Measurements from ENCODE around the gene TBC1D22B. TPM values are rescaled to one million over a fixed set of nuclear protein-coding genes. Genes with fewer than 3 reads are reported as not detected.

The TBC1D22B gene
- polyA plus RNA-seq, 1 donor, result 15.2 TPM

DNA sequence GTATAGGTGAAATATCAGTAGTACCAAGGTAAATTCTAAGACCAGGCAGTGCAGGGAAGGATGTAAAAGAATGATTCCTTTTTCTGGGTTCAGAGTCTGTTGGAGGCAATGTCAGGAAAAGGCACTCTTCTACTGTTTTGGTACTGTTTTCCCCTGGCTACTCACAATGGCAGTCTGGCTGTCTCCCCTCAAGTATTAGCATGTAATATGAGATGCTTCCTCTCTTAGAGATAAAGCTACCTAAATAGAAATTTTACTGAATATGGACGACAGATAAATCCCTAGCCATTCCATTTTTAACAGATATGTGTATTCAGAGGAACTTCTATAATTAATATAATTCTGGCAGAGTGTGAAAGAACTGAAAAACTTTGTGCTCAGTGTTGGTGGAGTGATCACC lies 99.7 kb downstream of the TBC1D22B start:
- no peak for DNase-seq

DNA sequence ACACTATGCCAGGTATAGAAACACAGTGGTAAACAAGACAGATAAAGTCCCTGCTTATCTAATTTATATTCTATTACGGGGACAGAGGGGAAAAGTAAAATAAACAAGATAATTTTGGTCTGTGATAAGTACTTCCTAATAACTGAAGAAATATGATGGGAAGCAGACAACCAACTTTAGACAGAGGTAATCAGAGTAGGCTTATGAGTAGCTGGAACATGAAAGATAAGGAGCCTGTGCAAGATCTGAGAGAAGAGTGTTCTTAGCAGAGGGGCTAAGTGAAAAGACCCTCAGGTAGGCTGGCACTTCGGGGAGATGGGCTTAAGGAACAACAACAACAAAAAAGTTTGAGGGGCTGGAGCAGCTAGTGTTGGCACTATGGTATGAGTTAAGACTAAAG lies 100.3 kb downstream of the TBC1D22B start:
- DNase-seq, result no peak

DNA sequence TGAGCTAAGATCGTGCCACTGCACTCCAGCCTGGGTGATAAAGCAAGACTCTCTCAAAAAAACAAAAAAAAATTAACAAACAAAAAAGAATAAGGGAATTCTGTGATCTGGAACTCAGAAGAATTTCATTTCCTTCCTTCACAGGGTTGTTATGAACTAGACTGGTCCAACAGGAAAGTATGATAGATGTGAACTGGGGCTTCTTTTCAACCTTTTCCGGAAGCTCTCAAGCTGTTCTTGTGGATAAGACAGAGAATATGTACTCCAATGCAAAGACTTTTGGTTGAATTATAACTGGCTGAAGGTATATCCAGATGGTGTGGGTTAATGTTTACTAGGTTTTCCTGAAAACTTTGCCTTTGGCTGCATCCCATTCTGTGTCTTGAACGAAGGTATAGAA lies 101.5 kb downstream of the TBC1D22B start:
- DNase-seq, result no peak

DNA sequence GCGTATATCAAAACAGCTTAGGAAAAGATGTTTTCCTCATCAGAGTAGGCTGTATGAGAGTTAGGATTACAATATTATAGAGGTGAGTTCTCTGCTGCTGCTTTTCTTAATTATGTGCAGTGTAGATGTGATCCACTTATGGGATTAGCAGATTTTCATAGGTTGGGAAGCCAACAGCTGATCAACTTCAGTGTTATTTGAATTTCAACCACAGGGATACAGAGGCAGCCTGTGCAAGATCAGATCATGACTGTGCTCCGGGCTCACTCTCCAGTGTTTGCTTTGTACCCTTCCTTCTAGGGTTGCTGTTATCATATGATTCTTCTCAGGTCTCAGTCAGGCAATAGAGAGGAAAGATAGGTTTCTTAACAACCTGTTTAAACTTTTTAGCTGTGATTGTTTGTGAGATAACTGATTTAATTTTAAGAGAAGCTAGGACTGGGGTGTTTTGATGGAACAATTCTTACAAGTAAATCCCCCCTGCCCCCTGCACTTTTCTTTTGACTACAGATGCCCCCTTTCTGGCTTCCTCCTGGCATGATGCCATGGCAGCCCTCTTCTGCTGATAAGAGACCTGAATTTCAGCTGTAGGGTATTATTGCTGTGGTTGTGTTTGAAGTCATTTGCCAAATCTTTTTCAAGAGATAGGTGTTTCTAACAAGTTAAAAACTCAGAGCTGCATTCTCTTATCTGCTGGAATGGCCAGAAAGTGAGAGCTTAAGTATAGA lies 104.7 kb downstream of the TBC1D22B start:
- DNase-seq, result no peak

DNA sequence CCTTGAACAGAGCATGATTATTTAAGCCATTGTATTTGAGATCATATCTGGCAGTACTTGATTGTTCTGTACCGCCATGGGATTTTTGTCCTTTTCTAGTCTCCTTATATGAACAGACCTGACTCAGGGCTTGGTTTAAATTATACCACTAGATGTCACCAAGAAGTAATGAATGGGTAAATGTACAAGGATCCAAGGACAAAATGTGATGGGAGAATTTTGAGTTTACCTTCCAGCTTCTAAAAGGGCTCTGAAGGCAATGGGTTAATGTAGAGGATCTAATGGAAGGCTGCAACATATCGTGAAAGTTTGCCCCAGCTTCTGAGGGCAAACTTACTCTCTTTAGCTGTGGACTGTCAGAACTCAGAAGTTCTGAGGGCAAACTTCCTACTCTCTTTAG lies 108.2 kb downstream of the TBC1D22B start:
- no peak for DNase-seq

DNA sequence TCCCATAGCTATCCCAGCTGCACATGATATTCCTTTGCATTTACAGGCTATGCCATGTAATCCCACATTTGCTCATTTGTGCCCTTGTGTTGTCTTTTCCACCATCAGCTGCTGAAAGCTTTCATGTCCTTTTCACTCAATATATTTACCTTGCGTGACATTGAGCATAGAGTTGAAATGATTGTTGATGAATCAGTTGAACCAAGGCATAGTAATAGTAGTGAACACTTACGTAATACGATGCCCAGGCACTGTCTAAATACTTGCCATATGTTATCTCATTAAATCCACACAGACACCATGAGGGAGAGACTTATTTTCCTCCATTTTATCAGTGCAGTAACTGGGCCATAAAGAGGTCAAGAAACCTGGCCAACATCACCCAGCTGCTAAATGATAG lies 109.3 kb downstream of the TBC1D22B start:
- no peak for DNase-seq

DNA sequence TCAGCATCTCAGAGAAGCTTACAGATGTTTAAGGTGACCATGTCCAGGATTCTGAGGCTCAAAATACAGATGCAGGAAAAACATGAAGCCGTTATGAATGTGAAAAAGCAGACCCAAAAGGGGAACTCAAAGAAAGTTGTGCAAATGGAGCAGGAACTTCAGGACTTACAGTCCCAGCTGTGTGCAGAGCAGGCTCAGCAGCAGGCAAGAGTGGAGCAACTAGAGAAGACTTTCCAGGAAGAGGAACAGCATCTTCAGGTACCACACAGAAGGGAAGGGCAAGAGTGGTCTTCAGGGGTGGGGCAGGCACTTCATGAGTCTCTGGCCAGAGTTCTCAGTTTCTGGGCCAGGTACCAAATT lies 111.4 kb downstream of the TBC1D22B start:
- no peak for DNase-seq

DNA sequence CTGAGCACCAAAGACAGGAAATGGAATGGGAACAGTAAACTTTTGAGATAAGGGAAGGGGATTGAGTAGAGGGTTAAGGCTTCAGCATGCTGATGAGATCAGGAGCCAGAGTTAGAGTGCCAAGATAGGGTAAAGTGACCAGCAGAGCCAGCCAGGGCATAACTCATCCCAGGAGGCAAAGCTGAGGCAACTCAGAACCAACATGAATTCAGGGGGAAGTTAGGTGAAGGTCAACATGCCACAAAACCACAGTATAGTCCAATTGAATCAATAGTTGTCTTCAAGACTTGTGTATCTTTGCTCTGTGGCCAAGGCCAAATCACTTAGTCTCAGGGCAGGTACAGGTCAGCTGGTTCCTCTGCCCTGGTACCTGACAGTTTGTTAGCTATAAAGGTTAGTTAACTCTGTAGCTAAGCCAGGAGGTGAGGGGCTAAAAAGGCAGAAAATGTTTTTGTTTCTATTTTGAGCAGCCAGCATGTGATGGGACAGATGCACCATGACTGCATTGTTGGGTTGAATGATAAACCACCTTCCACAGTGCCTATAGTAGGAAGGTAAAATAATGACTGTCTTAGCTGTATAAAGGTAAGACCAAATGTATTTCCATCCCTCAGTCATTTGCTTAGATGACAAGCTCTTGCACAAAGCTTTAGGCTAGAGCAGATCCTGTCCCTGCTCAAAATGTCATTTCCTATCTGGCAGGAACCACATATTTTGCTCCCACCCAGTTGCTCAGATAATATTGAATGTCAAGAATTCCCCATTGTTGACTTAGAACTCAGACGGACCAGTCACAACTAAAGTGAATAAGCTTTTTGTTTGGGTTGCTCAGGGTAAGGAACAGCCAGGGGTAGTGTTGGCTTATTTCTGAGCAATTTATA lies 112.0 kb downstream of the TBC1D22B start:
- DNase-seq, result no peak

DNA sequence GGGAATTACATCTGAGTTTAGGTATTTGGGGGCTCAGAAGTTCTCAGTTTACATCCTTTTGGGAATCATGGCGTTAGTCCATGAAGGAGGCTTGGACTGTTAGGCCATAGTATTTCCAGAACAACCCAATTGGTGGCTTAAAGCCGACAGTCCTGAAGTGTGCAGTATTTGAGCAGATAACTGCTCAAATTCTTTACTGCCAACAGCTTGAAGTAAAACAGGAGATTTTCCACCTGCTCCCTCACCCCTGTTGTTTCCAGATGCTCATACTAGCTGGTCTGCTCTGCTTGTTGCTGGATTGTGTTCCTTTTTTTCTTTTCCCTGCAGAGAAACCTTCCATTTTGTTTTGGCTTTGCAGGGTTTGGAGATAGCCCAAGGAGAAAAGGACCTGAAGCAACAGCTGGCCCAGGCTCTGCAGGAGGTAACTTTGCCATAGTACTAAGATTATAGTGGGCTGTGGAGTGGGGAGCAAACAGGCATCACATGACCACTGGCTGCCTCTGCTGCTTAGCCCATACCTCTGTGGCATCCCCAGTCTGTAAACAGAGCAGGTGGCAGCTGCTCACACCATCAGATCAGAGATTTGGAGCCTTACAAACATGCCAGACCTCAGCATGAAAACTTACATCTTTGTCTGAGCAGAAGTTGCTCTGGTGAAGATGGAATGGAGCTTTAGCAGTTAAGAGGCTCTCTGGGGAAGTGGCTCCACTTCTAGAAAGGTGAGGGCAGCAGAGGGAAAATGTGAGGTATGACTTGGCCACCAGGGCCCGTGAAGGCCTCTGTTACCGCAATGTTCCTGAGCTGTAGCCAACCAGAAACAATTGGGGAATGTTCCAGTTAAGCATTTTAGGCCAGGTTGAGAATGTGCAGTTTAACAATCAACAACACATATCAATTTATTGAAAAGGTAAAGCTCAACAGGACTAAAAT lies 113.8 kb downstream of the TBC1D22B start:
- no peak for DNase-seq

DNA sequence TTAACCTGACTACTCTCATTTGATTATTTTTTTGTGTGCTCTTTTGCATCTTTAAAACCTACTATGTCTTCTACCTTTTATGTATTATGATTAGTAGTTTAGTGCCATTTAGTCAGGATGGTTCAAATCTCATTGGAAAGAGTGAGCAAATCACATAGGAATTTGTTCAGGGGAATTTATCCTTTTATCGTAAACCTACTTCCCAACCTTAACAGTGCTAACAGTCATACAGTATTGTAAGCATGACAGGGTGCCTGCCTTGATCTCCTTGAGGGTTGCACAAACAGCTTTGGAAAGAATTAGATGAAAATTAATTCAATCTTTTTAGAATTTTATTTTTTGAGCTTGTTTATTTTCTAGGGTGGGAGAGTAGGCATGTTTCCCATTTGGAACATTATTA lies 114.5 kb downstream of the TBC1D22B start:
- no peak for DNase-seq

DNA sequence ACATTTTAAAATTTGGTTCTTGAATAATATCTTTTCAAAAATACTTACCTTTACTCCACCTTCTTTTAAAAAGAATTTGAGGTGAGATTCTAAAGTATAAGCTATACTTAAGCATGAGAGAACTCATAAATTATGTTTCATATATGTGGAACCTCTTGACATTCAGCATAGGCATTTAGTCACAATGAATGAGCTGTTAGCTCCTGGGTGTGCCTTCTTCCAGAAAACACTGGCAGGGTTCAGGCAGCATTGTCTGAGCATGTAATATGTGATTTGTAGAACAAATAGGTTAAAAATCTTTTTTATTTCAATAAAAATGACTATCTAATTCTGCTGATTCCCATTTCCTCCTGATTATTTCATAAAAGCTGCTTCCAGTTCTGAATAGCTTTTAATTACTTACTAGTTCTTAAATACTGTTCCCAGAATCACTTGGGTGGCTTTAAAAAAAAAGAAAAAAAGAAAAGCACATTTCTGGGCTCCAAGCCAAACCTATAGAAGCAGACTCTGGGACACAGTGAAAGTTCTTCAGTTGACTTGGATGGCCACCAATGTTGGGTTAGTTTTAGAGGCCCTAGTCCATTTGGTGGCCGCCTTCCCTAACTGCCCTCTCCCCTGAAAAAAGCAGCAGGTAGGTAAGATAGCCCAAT lies 116.4 kb downstream of the TBC1D22B start:
- no peak for DNase-seq

DNA sequence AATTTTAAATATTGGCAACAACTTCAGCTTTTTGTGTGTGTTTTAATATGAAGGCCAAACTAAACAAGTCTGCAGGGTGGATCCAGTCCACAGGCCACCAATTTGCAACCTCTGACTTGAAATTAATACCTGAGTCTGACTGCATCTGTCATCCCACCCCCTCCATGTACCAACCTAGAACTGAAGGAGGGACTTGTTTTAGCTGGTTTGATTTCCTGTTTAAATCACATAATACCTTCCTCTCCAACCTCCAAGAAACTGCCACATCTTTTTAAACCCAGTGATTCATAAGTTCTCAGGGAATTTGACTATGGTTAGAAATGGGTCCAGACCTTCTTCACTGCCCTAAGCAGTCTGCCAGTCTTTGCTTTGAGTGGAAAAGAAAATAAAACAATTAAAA lies 117.8 kb downstream of the TBC1D22B start:
- no peak for DNase-seq

DNA sequence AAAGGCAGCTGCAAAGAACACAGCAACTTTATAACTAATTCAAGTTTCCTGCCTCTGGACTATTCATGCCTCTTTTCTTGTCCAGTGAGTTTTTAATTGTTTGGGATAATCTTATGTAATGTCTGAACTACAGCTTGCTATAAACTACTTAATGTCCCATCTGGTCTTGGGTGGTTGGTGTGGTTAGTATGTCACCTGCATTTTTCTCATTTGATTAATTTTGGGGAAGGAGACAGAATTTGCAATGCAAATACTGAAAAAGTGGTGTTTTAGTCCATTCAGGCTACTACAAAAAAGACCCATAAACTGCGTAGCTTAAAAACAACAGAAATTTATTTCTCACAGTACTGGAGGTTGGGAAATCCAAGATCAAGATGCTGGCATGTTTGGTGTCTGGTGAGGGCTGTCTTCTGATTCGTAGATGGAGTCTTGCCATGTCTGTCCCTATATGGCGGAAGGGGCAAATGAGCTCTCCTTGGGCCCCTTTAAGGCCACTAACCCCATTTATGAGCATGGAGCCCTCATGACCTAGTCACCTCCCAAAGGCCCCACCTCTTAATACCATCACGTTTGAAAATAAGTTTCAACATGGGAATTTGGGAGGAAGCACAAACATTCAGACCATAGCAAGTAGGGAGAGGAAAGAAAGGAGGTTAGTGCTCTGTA lies 118.6 kb downstream of the TBC1D22B start:
- no peak for DNase-seq

DNA sequence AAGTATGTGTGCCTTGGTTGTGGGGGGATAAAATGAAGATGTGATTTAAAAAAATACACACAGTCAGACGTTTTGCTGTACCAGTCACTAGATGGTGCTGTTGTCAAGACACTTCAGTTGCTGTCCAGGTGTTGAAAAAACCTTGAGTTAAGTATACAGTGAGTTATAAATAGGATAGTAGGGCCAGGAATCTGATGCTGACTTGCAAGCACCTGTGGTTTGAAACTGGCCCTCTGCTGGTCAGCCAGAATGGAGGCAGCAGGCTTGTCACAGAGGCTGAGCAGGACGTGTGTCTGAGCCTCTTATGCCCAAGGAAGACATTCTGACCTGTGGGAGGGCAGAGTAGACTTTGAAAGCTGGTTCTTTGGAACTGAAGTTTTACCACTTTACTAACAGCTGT lies 124.0 kb downstream of the TBC1D22B start:
- DNase-seq, result peak; percentile 46

Other genes with a start within 250 kb of the TBC1D22B start
- 21.1 TPM for gene PIM1, start 87.6 kb upstream of the TBC1D22B start, polyA plus RNA-seq (ENCODE audit: insufficient read length)
- 1.9 TPM for gene TMEM217, start 372 bp downstream of the TBC1D22B start, polyA plus RNA-seq (ENCODE audit: insufficient read length)
- 31.0 TPM for gene RNF8, start 96.2 kb downstream of the TBC1D22B start, polyA plus RNA-seq (ENCODE audit: insufficient read length)
- gene CMTR1, start 175.4 kb downstream of the TBC1D22B start, polyA plus RNA-seq (ENCODE audit: insufficient read length), result 53.8 TPM
- gene CCDC167, start 242.1 kb downstream of the TBC1D22B start, polyA plus RNA-seq (ENCODE audit: insufficient read length), result 23.3 TPM